Testis (tissue), 2 donors: ENCODE measurements around the gene GRM8.

ENCODE experiments used
- POLR2A ChIP-seq: fragments of 450-650 bp; IDR thresholded peaks from one replicate; pipeline ENCODE4 v1.6.1; 2017; ENCODE audit warnings: antibody characterized with exemption, mild to moderate bottlenecking, moderate library complexity
- TF ChIP-seq, protein P1 (sequence below), 3 experiments: fragments of 450-650 bp in 2 of 3; fragments of 200-600 bp in 1 of 3; sonication (generic) in 1 of 3; IDR thresholded peaks; one replicate each; pipeline ENCODE4 v1.5.1; 2016 to 2019; ENCODE audit warnings: antibody characterized with exemption in 3 of 3, mild to moderate bottlenecking in 2 of 3, moderate library complexity in 1 of 3

DNA sequence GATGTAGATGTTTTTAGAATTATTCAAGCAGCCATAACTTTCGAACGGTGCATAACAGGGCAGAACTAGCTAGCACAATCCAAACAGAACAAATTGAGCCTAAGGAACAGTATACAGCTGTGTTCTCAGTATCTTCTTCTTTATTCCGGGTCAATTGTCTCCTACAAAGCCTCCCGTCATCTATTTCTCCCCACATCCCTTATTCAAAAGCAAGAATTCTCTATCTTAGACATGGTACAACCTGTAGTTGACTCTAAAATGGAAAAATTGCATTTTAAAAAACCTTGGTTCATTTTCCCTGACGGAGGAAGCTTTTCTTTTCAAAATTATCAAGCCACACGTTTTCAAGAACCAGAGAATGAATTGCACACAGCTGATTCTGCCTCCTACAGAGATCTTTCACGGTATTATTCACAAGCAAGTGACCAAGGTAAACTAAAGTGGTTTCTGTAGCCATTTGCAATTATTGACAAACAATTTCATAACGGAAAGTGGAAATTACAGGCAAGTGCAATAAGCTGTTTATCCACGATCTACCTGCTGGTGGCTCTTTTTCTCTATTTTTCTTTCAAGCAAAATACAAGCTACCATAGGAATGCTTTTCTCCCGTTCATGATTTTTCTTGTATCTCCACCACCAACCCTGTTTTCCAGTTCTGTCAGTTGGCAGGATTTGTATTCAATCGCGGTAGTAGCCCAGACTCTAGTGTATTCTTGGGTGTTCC is 2.3 kb downstream of the GRM8 start:
- TF ChIP-seq, protein P1, sequence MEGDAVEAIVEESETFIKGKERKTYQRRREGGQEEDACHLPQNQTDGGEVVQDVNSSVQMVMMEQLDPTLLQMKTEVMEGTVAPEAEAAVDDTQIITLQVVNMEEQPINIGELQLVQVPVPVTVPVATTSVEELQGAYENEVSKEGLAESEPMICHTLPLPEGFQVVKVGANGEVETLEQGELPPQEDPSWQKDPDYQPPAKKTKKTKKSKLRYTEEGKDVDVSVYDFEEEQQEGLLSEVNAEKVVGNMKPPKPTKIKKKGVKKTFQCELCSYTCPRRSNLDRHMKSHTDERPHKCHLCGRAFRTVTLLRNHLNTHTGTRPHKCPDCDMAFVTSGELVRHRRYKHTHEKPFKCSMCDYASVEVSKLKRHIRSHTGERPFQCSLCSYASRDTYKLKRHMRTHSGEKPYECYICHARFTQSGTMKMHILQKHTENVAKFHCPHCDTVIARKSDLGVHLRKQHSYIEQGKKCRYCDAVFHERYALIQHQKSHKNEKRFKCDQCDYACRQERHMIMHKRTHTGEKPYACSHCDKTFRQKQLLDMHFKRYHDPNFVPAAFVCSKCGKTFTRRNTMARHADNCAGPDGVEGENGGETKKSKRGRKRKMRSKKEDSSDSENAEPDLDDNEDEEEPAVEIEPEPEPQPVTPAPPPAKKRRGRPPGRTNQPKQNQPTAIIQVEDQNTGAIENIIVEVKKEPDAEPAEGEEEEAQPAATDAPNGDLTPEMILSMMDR (IDR thresholded peaks at IDR 0.05) = no peak
- no peak for TF ChIP-seq POLR2A
